Measurements from ENCODE around the gene MUC3A.
"Not testable (repeated sequence)": the region's sequence is repeated elsewhere in the genome, so short reads cannot be mapped to it uniquely, and the experiment has no call there.

MUC3A gene

GRCh38 chr7:100998530-100998929 lies 49.2 kb downstream of the MUC3A start:
- H3K18ac ChIP-seq (ENCODE audit: low read length); H2BK12ac ChIP-seq (ENCODE audit: low read length); H3K4me2 ChIP-seq (ENCODE audit: insufficient read depth, low read length, poor library complexity, severe bottlenecking); H3K4me3 ChIP-seq (ENCODE audit: low read length in 2 of 2); H2BK120ac ChIP-seq (ENCODE audit: low read depth, low read length); H3K9ac ChIP-seq (ENCODE audit: low read depth, low read length, poor library complexity); H4K91ac ChIP-seq (ENCODE audit: low read depth, low read length, poor library complexity); DNase-seq (ENCODE audit: low spot score); H3K4me1 ChIP-seq (ENCODE audit: control insufficient read depth in 2 of 2, insufficient read depth in 1 of 2, low read depth in 1 of 2, low read length in 2 of 2); H2BK5ac ChIP-seq (ENCODE audit: low read length); H3K36me3 ChIP-seq (replicated peaks in 1 of 2; ENCODE audit: control insufficient read depth in 2 of 2, insufficient read depth in 2 of 2, low read length in 2 of 2); H4K8ac ChIP-seq (ENCODE audit: low read depth, low read length); H2AK5ac ChIP-seq (ENCODE audit: low read depth, low read length); H3K4ac ChIP-seq (ENCODE audit: low read length); H3K27me3 ChIP-seq (ENCODE audit: control insufficient read depth in 3 of 3, insufficient read depth in 3 of 3, low read depth in 1 of 3, low read length in 3 of 3); H2BK15ac ChIP-seq (ENCODE audit: low read length); H3K27ac ChIP-seq (replicated peaks; ENCODE audit: low read length); H3K14ac ChIP-seq (ENCODE audit: low read length); H3K23ac ChIP-seq (ENCODE audit: low read depth, low read length, poor library complexity); H3K79me1 ChIP-seq (ENCODE audit: low read depth, low read length); H2AFZ ChIP-seq (ENCODE audit: low read length); H3K9me3 ChIP-seq (replicated peaks in 1 of 2; ENCODE audit: control insufficient read depth in 2 of 2, insufficient read depth in 1 of 2, low read depth in 1 of 2, low read length in 2 of 2): not testable (repeated sequence)
- no CpG with 5 or more reads among the region's 10 CpGs for WGBS, 2 donors (ENCODE audit: extremely low coverage in 2 of 2, insufficient read length in 2 of 2, insufficient replicate concordance in 1 of 2)

- H2BK5ac ChIP-seq (ENCODE audit: low read length); H4K91ac ChIP-seq (ENCODE audit: low read depth, low read length, poor library complexity); H3K79me1 ChIP-seq (ENCODE audit: low read depth, low read length); H3K18ac ChIP-seq (ENCODE audit: low read length); H3K14ac ChIP-seq (ENCODE audit: low read length); H3K4me3 ChIP-seq (ENCODE audit: low read length in 2 of 2); H3K36me3 ChIP-seq (replicated peaks in 1 of 2; ENCODE audit: control insufficient read depth in 2 of 2, insufficient read depth in 2 of 2, low read length in 2 of 2); H3K9ac ChIP-seq (ENCODE audit: low read depth, low read length, poor library complexity); H3K23ac ChIP-seq (ENCODE audit: low read depth, low read length, poor library complexity); H2AK5ac ChIP-seq (ENCODE audit: low read depth, low read length); H3K4me1 ChIP-seq (ENCODE audit: control insufficient read depth in 2 of 2, insufficient read depth in 1 of 2, low read depth in 1 of 2, low read length in 2 of 2); H2BK12ac ChIP-seq (ENCODE audit: low read length); H3K27me3 ChIP-seq (ENCODE audit: control insufficient read depth in 3 of 3, insufficient read depth in 3 of 3, low read depth in 1 of 3, low read length in 3 of 3); H2AFZ ChIP-seq (ENCODE audit: low read length); DNase-seq (ENCODE audit: low spot score); H3K4ac ChIP-seq (ENCODE audit: low read length); H4K8ac ChIP-seq (ENCODE audit: low read depth, low read length); H2BK120ac ChIP-seq (ENCODE audit: low read depth, low read length); H2BK15ac ChIP-seq (ENCODE audit: low read length); H3K4me2 ChIP-seq (ENCODE audit: insufficient read depth, low read length, poor library complexity, severe bottlenecking); H3K27ac ChIP-seq (replicated peaks; ENCODE audit: low read length); H3K9me3 ChIP-seq (replicated peaks in 1 of 2; ENCODE audit: control insufficient read depth in 2 of 2, insufficient read depth in 1 of 2, low read depth in 1 of 2, low read length in 2 of 2): not testable (repeated sequence)
- WGBS, 2 donors (ENCODE audit: extremely low coverage in 2 of 2, insufficient read length in 2 of 2, insufficient replicate concordance in 1 of 2), result no CpG with 5 or more reads among the region's 9 CpGs
These were observed 50.0 kb downstream of the MUC3A start for GRCh38 chr7:100999334-100999733.

DNA sequence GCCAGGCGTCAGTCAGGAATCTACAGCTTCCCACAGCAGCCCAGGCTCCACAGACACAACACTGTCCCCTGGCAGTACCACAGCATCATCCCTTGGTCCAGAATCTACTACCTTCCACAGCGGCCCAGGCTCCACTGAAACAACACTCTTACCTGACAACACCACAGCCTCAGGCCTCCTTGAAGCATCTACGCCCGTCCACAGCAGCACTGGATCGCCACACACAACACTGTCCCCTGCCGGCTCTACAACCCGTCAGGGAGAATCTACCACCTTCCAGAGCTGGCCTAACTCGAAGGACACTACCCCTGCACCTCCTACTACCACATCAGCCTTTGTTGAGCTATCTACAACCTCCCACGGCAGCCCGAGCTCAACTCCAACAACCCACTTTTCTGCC lies 50.7 kb downstream of the MUC3A start:
- not testable (repeated sequence) for H2BK120ac ChIP-seq (ENCODE audit: low read depth, low read length); H3K36me3 ChIP-seq (replicated peaks in 1 of 2; ENCODE audit: control insufficient read depth in 2 of 2, insufficient read depth in 2 of 2, low read length in 2 of 2); H4K8ac ChIP-seq (ENCODE audit: low read depth, low read length); DNase-seq (ENCODE audit: low spot score); H2BK5ac ChIP-seq (ENCODE audit: low read length); H4K91ac ChIP-seq (ENCODE audit: low read depth, low read length, poor library complexity); H3K23ac ChIP-seq (ENCODE audit: low read depth, low read length, poor library complexity); H3K4me1 ChIP-seq (ENCODE audit: control insufficient read depth in 2 of 2, insufficient read depth in 1 of 2, low read depth in 1 of 2, low read length in 2 of 2); H3K27me3 ChIP-seq (ENCODE audit: control insufficient read depth in 3 of 3, insufficient read depth in 3 of 3, low read depth in 1 of 3, low read length in 3 of 3); H3K9me3 ChIP-seq (replicated peaks in 1 of 2; ENCODE audit: control insufficient read depth in 2 of 2, insufficient read depth in 1 of 2, low read depth in 1 of 2, low read length in 2 of 2); H3K18ac ChIP-seq (ENCODE audit: low read length); H2AK5ac ChIP-seq (ENCODE audit: low read depth, low read length); H3K9ac ChIP-seq (ENCODE audit: low read depth, low read length, poor library complexity); H3K4me2 ChIP-seq (ENCODE audit: insufficient read depth, low read length, poor library complexity, severe bottlenecking); H3K79me1 ChIP-seq (ENCODE audit: low read depth, low read length); H2AFZ ChIP-seq (ENCODE audit: low read length); H3K27ac ChIP-seq (replicated peaks; ENCODE audit: low read length); H2BK12ac ChIP-seq (ENCODE audit: low read length); H2BK15ac ChIP-seq (ENCODE audit: low read length); H3K4ac ChIP-seq (ENCODE audit: low read length)
- WGBS, 2 donors (ENCODE audit: extremely low coverage in 2 of 2, insufficient read length in 2 of 2, insufficient replicate concordance in 1 of 2), result no CpG with 5 or more reads among the region's 10 CpGs
- Histone ChIP-seq H3K4me3 (ENCODE audit: low read length in 2 of 2) (peak overlapping the region in 1 of 2 donors; percentile 63), H3K14ac (ENCODE audit: low read length) (peak overlapping the region; percentile 49)

- not testable (repeated sequence) for H2BK12ac ChIP-seq (ENCODE audit: low read length); H2BK5ac ChIP-seq (ENCODE audit: low read length); H3K14ac ChIP-seq (ENCODE audit: low read length); H2BK120ac ChIP-seq (ENCODE audit: low read depth, low read length); H2BK15ac ChIP-seq (ENCODE audit: low read length); H2AK5ac ChIP-seq (ENCODE audit: low read depth, low read length); H2AFZ ChIP-seq (ENCODE audit: low read length); H3K27ac ChIP-seq (replicated peaks; ENCODE audit: low read length); H3K36me3 ChIP-seq (replicated peaks in 1 of 2; ENCODE audit: control insufficient read depth in 2 of 2, insufficient read depth in 2 of 2, low read length in 2 of 2); H3K27me3 ChIP-seq (ENCODE audit: control insufficient read depth in 3 of 3, insufficient read depth in 3 of 3, low read depth in 1 of 3, low read length in 3 of 3); H3K4me1 ChIP-seq (ENCODE audit: control insufficient read depth in 2 of 2, insufficient read depth in 1 of 2, low read depth in 1 of 2, low read length in 2 of 2); H3K4me2 ChIP-seq (ENCODE audit: insufficient read depth, low read length, poor library complexity, severe bottlenecking); DNase-seq (ENCODE audit: low spot score); H3K18ac ChIP-seq (ENCODE audit: low read length); H3K9ac ChIP-seq (ENCODE audit: low read depth, low read length, poor library complexity); H3K9me3 ChIP-seq (replicated peaks in 1 of 2; ENCODE audit: control insufficient read depth in 2 of 2, insufficient read depth in 1 of 2, low read depth in 1 of 2, low read length in 2 of 2); H4K91ac ChIP-seq (ENCODE audit: low read depth, low read length, poor library complexity); H3K79me1 ChIP-seq (ENCODE audit: low read depth, low read length); H3K4ac ChIP-seq (ENCODE audit: low read length); H3K23ac ChIP-seq (ENCODE audit: low read depth, low read length, poor library complexity); H4K8ac ChIP-seq (ENCODE audit: low read depth, low read length); H3K4me3 ChIP-seq (ENCODE audit: low read length in 2 of 2)
- WGBS, 2 donors (ENCODE audit: extremely low coverage in 2 of 2, insufficient read length in 2 of 2, insufficient replicate concordance in 1 of 2), result no CpG with 5 or more reads among the region's 8 CpGs
These were observed 53.0 kb downstream of the MUC3A start for GRCh38 chr7:101002333-101002732.
